A549 (cell line): ENCODE data around the gene LEMD1.

ENCODE experiments used
- CBX2 ChIP-seq: fragments of 200-600 bp; sonication (generic); IDR thresholded peaks from 2 replicates; pipeline ENCODE4 v1.6.1; 2016; ENCODE audit warnings: low read depth, mild to moderate bottlenecking, borderline replicate concordance
- EP300 ChIP-seq, 2 experiments: fragments of >200 bp; sonication (Bioruptor Twin); formaldehyde crosslinking; IDR thresholded peaks; 2 replicates in 1 of 2; 3 replicates in 1 of 2; pipeline ENCODE4 v1.6.1; 2016 to 2017
- JUN ChIP-seq, 2 experiments: fragments of >200 bp; sonication (Bioruptor Twin); formaldehyde crosslinking; IDR thresholded peaks; 2 replicates in 1 of 2; 3 replicates in 1 of 2; pipeline ENCODE4 v1.6.1; 2016 to 2017
- MAFK ChIP-seq: fragments of 450-650 bp; IDR thresholded peaks from 2 replicates; pipeline ENCODE4 v1.6.1; 2014; ENCODE audit not compliant: partially characterized antibody
- MYC ChIP-seq: IDR thresholded peaks from 2 replicates; pipeline ENCODE4 v1.6.1; 2012; ENCODE audit warnings: mild to moderate bottlenecking, inconsistent platforms, low read length, improper control_type of control experiment, borderline replicate concordance
- NR3C1 ChIP-seq: fragments of >200 bp; sonication (Bioruptor Twin); formaldehyde crosslinking; IDR thresholded peaks from 3 replicates; pipeline ENCODE4 v1.6.1; 2017
- RAD21 ChIP-seq, 2 experiments: fragments of >200 bp in 1 of 2; sonication (Bioruptor Twin) in 1 of 2; formaldehyde crosslinking in 1 of 2; IDR thresholded peaks in 1 of 2; conservative IDR thresholded peaks in 1 of 2; 2 replicates in 1 of 2; 3 replicates in 1 of 2; pipeline ENCODE4 v1.6.1; 2012 to 2018; ENCODE audit warnings: inconsistent platforms in 1 of 2
- RCOR1 ChIP-seq: fragments of 150-350 bp; IDR thresholded peaks from 2 replicates; pipeline ENCODE4 v1.6.1; 2014; ENCODE audit warnings: antibody characterized with exemption, low read length, low read depth
- TF ChIP-seq, protein P1 (sequence below): fragments of >200 bp; sonication (Bioruptor Twin); formaldehyde crosslinking; IDR thresholded peaks from 3 replicates; pipeline ENCODE4 v1.5.1; 2016
- TF ChIP-seq, protein P2 (sequence below): IDR thresholded peaks from 2 replicates; pipeline ENCODE4 v1.6.1; 2012
- TF ChIP-seq, protein P3 (sequence below): fragments of >200 bp; sonication (Bioruptor Twin); formaldehyde crosslinking; IDR thresholded peaks from 3 replicates; pipeline ENCODE4 v1.6.1; 2016

DNA sequence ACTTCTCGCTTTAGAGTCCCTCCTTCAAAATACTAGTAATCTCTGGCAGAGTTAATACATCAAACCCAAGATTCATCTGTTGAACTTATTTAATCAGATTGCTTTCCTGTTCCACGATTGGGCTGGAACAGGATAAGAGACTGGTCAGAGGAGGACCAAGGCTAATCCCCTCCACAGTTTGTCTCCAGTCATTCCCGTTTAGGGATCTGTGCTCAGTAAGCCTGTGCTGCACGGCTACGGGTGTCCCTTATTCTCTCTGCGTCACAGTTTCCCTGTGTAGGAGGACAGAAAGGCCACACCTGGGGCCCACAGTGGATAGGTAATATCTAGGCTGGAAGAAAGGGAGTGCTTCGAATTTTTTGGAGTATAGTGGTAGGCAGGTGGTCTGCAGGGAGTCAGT is 83.8 kb downstream of the LEMD1 start:
- TF ChIP-seq, protein P1, sequence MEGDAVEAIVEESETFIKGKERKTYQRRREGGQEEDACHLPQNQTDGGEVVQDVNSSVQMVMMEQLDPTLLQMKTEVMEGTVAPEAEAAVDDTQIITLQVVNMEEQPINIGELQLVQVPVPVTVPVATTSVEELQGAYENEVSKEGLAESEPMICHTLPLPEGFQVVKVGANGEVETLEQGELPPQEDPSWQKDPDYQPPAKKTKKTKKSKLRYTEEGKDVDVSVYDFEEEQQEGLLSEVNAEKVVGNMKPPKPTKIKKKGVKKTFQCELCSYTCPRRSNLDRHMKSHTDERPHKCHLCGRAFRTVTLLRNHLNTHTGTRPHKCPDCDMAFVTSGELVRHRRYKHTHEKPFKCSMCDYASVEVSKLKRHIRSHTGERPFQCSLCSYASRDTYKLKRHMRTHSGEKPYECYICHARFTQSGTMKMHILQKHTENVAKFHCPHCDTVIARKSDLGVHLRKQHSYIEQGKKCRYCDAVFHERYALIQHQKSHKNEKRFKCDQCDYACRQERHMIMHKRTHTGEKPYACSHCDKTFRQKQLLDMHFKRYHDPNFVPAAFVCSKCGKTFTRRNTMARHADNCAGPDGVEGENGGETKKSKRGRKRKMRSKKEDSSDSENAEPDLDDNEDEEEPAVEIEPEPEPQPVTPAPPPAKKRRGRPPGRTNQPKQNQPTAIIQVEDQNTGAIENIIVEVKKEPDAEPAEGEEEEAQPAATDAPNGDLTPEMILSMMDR = no peak
- TF ChIP-seq MAFK (no peak), CBX2 (no peak), JUN (IDR thresholded peaks at IDR 0.05) (no peak), EP300 (IDR thresholded peaks at IDR 0.05) (no peak), NR3C1 (no peak), RAD21 (conservative IDR thresholded peaks at IDR 0.05 in 1 of 2, IDR thresholded peaks at IDR 0.05 in 1 of 2) (no peak), MYC (no peak), RCOR1 (no peak)
- TF ChIP-seq, protein P2, sequence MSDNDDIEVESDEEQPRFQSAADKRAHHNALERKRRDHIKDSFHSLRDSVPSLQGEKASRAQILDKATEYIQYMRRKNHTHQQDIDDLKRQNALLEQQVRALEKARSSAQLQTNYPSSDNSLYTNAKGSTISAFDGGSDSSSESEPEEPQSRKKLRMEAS = no peak
- TF ChIP-seq, protein P3, sequence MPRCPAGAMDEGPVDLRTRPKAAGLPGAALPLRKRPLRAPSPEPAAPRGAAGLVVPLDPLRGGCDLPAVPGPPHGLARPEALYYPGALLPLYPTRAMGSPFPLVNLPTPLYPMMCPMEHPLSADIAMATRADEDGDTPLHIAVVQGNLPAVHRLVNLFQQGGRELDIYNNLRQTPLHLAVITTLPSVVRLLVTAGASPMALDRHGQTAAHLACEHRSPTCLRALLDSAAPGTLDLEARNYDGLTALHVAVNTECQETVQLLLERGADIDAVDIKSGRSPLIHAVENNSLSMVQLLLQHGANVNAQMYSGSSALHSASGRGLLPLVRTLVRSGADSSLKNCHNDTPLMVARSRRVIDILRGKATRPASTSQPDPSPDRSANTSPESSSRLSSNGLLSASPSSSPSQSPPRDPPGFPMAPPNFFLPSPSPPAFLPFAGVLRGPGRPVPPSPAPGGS = no peak
